OCI-LY1 (cell line): ENCODE data around the gene DCUN1D5.

Experiments
- H2AFZ ChIP-seq: fragments of 200-600 bp; sonication (generic), shearing (Covaris generic); 2 replicates; pipeline ENCODE4 v1.6.0; 2014; ENCODE audit warnings: antibody characterized with exemption, mild to moderate bottlenecking, low read length
- H3F3A ChIP-seq: fragments of 200-600 bp; sonication (generic), shearing (Covaris generic); 2 replicates; pipeline ENCODE4 v1.6.0; 2014; ENCODE audit warnings: mild to moderate bottlenecking, antibody characterized with exemption, low read length, moderate library complexity; ENCODE audit not compliant: insufficient read depth
- H3K27ac ChIP-seq: fragments of 200-600 bp; sonication (generic); 2 replicates; pipeline ENCODE4 v1.5.1; 2014; ENCODE audit warnings: low read length, mixed run types, mild to moderate bottlenecking, low read depth; ENCODE audit not compliant: poor library complexity, severe bottlenecking
- H3K27me3 ChIP-seq: fragments of 200-600 bp; sonication (generic); 2 replicates; pipeline ENCODE4 v1.6.0; 2014; ENCODE audit warnings: antibody characterized with exemption, mild to moderate bottlenecking, low read length, moderate library complexity; ENCODE audit not compliant: insufficient read depth
- H3K36me3 ChIP-seq: fragments of 200-600 bp; sonication (generic); 2 replicates; pipeline ENCODE4 v1.6.1; 2014; ENCODE audit warnings: mild to moderate bottlenecking, antibody characterized with exemption, low read length, moderate library complexity, mixed read lengths; ENCODE audit not compliant: insufficient read depth
- H3K4me1 ChIP-seq: fragments of 200-600 bp; sonication (generic); 2 replicates; pipeline ENCODE4 v1.5.1; 2014; ENCODE audit warnings: mild to moderate bottlenecking, low read length, moderate library complexity; ENCODE audit not compliant: insufficient read depth, severe bottlenecking
- H3K4me2 ChIP-seq: fragments of 200-600 bp; sonication (generic), shearing (Covaris generic); 2 replicates; pipeline ENCODE4 v1.6.1; 2014; ENCODE audit warnings: low read length
- H3K4me3 ChIP-seq: fragments of 200-600 bp; sonication (generic); 2 replicates; pipeline ENCODE4 v1.5.1; 2014; ENCODE audit warnings: low read length, low read depth, mild to moderate bottlenecking, mixed read lengths; ENCODE audit not compliant: poor library complexity, severe bottlenecking
- H3K79me2 ChIP-seq: fragments of 200-600 bp; shearing (Covaris generic); 2 replicates; pipeline ENCODE4 v1.6.1; 2016; ENCODE audit warnings: mixed run types, low read length, mixed read lengths; ENCODE audit not compliant: insufficient read depth
- H3K9ac ChIP-seq: fragments of 200-600 bp; sonication (generic), shearing (Covaris generic); 2 replicates; pipeline ENCODE4 v1.6.1; 2014; ENCODE audit warnings: mild to moderate bottlenecking, low read length, mixed read lengths
- H3K9me2 ChIP-seq: fragments of 200-600 bp; sonication (generic), shearing (Covaris generic); 2 replicates; pipeline ENCODE4 v1.6.1; 2014; ENCODE audit warnings: low read depth, mild to moderate bottlenecking, low read length, mixed read lengths
- H3K9me3 ChIP-seq: fragments of 200-600 bp; shearing (Covaris generic); 2 replicates; pipeline ENCODE4 v1.6.1; 2014; ENCODE audit warnings: low read length, mixed read lengths
- H4K20me1 ChIP-seq: fragments of 200-600 bp; sonication (generic), shearing (Covaris generic); 2 replicates; pipeline ENCODE4 v1.6.0; 2016; ENCODE audit warnings: mild to moderate bottlenecking, low read length; ENCODE audit not compliant: insufficient read depth
- CTCF ChIP-seq: fragments of 200-600 bp; sonication (generic), shearing (Covaris generic); IDR thresholded peaks from 2 replicates; pipeline ENCODE4 v1.5.1; 2017; ENCODE audit warnings: mild to moderate bottlenecking, antibody characterized with exemption, low read length, moderate library complexity, mixed read lengths
- EZH2 ChIP-seq: fragments of 200-600 bp; sonication (generic), shearing (Covaris generic); IDR thresholded peaks from 2 replicates; pipeline ENCODE4 v1.8.0; 2017; ENCODE audit warnings: borderline replicate concordance, mixed run types, mild to moderate bottlenecking, antibody characterized with exemption, low read length, moderate library complexity, mixed read lengths

The DCUN1D5 gene

GRCh38 chr11:103091064-103091800, 728 bp downstream of the DCUN1D5 start:
- H3F3A ChIP-seq = no peaks in the 10 kb centered on the region
- peak overlapping the region; percentile 98 for H3K9ac ChIP-seq
- H3K36me3 ChIP-seq = peaks cover 28% of the 10 kb centered on the region
- H2AFZ ChIP-seq = no peak overlapping the region
- H3K4me3 ChIP-seq = peak overlapping the region; percentile 97
- TF ChIP-seq EZH2 (no peak), CTCF (no peak)
- H4K20me1 ChIP-seq = no peaks in the 10 kb centered on the region
- H3K27ac ChIP-seq = peak overlapping the region; percentile 46
- H3K9me2 ChIP-seq = no peaks in the 10 kb centered on the region
- peaks cover 36% of the 10 kb centered on the region for H3K4me1 ChIP-seq
- H3K4me2 ChIP-seq = peak overlapping the region; percentile 90
- peaks cover 47% of the 10 kb centered on the region for H3K79me2 ChIP-seq
- H3K9me3 ChIP-seq = no peaks in the 10 kb centered on the region
- no peaks in the 10 kb centered on the region for H3K27me3 ChIP-seq

GRCh38 chr11:103086461-103086860, 5.5 kb downstream of the DCUN1D5 start:
- Histone ChIP-seq H3K27me3 (no peaks in the 10 kb centered on the region), H3K36me3 (peaks cover 72% of the 10 kb centered on the region), H3K9ac (no peak overlapping the region), H3K27ac (no peak overlapping the region), H3F3A (no peaks in the 10 kb centered on the region), H3K4me3 (no peak overlapping the region), H3K79me2 (peaks cover 66% of the 10 kb centered on the region), H2AFZ (no peak overlapping the region), H3K4me1 (peaks cover 27% of the 10 kb centered on the region), H3K4me2 (no peak overlapping the region), H4K20me1 (no peaks in the 10 kb centered on the region; the same call in 1 of the 2 replicates), H3K9me2 (no peaks in the 10 kb centered on the region), H3K9me3 (no peaks in the 10 kb centered on the region)
- no peak for TF ChIP-seq EZH2
- TF ChIP-seq CTCF = no peak

- Histone ChIP-seq H3K9me2 (no peaks in the 10 kb centered on the region), H3K9me3 (no peaks in the 10 kb centered on the region), H3K79me2 (peaks cover 61% of the 10 kb centered on the region), H4K20me1 (no peaks in the 10 kb centered on the region; the same call in 1 of the 2 replicates), H3K4me1 (peaks cover 23% of the 10 kb centered on the region), H3K27me3 (no peaks in the 10 kb centered on the region), H3K9ac (no peak overlapping the region), H2AFZ (no peak overlapping the region), H3K4me3 (no peak overlapping the region), H3K27ac (no peak overlapping the region), H3K36me3 (peaks cover 78% of the 10 kb centered on the region), H3K4me2 (no peak overlapping the region), H3F3A (no peaks in the 10 kb centered on the region)
- TF ChIP-seq EZH2 = no peak
- no peak for TF ChIP-seq CTCF
These were observed 6.1 kb downstream of the DCUN1D5 start for GRCh38 chr11:103085758-103086365.
